CD4-positive, alpha-beta T cell treated with Interleukin-17A for 1 hour (primary cell): ENCODE results near the gene AMPH.
"Not testable (repeated sequence)": the region's sequence is repeated elsewhere in the genome, so short reads cannot be mapped to it uniquely, and the experiment has no call there.

Experiments
- DNase-seq: peaks from one replicate; pipeline ENCODE4 v3.0.0-alpha.2; 2020

AMPH gene

DNA sequence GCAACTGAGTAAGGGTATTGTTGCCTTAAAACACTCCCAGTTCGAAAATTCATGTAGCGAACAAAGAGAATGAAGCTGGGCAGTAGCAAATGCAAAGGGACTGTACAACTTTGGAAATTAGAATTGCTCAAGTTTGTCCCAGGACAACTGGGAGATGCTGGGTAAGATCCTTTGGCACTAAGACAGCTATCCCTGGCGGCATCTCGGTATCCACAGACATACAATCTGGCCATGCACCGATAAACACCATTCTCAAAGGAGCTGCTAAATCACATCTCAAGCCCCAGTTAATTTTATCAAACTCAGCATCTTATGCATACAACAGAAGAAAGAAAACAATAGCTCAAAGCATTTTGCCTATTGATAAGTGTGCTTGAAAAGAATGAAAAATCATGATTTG lies 177.3 kb downstream of the AMPH start:
- no peak for DNase-seq

DNA sequence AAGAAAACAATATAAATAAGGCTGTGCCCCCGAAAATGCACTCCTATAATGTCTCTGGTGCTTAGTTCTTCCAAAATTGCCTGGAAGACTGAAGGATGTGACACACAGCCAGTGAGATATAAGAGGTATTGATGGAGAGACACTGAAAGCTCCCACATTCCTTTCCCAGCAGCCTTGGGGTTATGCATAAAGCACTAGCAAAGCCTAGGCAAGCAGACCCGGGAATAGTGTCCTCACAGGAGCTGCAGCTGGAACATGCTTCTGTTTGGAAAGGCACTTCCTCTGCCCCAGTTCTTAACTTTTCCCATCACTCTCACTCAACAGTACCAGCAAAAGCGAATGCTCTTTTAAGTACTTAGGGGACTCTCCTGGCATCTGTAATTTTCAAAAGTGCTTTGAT lies 178.0 kb downstream of the AMPH start:
- no peak for DNase-seq

DNA sequence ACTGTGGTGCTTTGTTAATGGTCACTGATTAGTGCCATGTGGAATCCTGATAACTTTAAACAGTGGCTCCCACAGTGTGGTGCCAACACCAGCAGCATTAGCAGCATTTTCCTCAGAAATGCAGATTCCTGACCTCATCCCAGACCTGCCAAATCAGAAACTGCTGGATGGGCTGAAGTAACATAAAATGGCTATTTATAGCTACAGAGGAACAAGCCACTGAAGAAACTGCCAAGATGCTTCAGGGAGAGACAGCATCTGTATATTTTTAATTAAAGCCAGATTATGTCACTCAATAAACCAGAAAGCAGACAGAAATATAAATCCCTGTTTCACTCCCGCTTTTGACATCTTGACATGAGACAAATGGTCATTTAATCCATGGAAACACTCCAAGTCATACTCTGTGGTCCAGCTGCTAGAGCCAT lies 178.5 kb downstream of the AMPH start:
- no peak for DNase-seq

DNA sequence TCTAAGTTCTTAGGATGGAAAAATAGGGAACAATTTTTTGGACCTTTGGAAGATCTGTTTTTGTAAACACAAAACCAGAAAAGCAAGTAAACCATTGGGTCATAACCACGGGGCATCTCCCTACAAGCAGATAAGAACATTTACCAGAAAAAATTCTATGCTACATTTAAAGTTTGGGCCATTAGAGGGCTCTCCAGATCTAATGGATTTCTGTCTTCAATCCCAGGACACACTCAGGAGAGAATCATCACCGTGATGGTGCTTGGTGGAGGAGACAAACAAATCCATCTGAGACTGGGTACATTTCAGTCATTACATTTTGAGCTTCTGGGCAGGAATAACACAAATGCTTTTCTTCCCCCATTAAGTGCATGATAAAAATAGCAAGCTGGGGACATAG lies 179.3 kb downstream of the AMPH start:
- no peak for DNase-seq

DNA sequence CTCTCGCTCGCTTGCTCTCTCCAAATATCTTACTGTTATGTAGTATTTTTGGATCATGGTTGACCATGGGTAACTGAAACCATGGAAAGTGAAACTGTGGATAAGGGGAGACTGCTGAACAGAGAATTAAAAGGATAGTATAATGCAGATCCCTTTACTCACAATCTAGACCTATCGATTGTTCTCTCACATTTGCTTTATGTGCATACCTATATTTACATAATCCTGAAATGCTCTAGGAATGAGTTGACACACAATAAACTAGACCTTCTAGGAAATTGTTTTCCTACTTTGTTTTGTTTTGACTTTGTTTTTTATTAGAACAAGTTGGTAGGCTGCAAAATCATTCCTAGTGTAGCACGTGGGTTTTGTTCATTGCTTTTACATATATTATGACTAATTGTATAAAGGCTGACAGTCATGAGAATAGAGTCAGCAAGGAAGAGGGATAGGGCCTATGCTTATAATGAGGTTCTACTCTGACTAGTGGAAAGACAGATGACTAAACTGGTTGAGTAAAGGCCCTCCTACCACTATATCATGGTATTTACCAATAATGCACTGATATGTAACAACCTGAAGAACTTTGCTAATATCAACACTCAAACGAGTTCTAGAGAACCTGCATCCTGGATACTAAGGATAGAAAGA lies 182.5 kb downstream of the AMPH start:
- no peak for DNase-seq

DNA sequence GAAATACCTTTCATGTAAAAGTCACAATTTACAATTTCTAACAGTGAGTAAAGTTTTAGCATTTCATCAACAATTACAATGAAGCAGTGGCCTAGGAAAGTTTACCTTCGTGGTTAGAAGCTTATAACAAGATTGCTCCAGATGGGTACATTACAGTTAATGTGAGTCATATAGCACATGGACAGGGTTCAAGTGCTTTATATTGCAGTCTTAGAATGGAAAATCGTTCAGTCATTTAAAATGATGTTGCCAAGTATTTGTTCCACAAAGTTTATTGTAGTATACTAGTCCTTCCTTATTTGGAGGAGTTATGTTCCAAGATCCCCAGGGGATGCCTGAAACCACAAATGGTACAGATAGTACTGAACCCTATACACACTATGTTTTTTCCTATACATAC lies 183.1 kb downstream of the AMPH start:
- no peak for DNase-seq

DNA sequence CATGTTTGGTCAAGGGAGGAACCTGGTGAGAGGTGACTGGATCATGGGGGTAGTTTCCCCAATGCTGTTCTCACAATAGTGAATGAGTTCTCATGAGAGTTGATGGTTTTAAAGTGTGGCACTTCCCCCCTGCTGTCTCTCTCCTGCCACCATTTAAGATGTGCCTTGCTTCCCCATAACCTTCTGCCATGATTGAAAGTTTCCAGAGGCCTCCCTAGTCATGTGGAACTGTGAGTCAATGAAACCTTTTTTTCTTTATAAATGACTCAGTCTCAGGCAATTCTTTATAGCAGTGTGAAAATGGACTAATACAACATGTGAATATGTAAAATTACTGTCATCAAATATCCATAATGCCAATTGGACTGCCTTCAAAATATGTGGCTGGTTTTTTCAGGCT lies 192.2 kb downstream of the AMPH start:
- no peak for DNase-seq

DNA sequence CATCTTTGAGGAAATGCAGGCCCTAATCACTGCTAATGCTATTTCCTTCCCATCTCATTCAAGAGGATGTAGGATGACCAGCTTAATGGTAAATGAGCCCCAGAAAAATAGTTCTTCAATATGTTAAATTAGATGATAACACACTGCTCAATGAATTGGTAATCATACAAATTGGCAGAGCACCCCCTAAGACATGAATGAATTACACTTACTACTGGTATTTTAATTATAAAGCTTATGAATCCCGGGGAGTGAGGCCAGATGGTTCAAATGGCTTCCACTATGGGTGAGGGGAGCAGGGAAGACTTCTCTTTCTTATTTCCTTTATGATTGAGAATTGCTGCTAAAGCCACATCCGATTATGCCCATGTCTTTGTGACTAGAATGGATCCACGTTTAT lies 198.5 kb downstream of the AMPH start:
- DNase-seq, result no peak

DNA sequence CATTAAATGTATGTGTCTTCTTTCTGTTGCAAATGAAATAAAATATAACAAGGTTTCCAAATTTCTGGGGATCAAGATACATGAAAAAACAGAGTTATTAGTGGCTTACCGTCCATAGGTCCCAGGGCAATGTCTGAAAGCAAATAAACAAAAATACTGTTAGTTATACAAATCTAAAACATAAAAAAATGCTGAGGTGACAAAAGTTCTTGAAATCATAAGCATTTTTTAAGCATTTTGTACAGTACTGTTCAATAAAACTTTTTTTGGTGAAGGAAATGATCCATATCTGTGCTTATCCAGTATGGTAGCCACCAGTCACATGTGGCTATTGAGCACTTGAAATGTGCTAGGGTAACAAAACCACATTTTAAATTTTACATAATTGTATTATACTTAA lies 199.1 kb downstream of the AMPH start:
- no peak for DNase-seq

DNA sequence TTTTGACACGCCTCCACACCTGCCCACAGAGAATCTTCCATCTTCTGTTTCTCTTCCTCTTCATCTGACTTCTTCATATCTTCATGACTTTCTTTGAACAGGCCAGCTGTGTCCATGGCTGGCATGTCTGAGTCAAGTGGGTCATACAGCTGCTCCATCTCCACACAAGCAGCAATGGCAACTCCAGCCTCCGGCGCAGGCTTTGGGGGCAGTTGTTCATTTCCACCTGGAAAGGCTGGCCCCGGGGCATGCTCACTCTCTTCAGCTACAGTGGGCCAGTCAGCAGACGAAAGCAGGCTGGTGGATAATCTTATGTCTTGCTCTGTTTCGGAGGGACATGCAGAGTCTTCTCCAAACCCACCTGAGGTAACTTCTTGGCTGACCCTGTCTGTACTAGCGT lies 202.1 kb downstream of the AMPH start:
- DNase-seq, result no peak

DNA sequence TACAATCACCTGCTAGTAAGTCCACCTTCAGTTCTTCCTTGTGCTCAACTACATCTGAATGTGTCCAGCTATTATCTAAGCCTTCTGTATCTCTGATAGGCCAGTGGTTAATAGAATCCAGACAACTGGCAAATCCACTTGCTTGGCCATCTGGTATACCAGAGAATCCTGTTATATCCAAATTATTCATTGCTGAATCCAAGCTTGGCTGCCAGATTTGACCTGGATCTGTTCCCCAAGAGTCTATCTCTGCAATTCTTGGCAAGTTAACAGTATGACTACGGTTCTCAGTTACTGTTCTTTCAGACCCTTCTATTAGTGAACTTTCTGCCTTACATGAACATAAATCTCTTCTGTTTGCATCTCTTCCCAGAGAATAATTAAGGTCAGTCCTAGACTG lies 203.1 kb downstream of the AMPH start:
- DNase-seq, result no peak

DNA sequence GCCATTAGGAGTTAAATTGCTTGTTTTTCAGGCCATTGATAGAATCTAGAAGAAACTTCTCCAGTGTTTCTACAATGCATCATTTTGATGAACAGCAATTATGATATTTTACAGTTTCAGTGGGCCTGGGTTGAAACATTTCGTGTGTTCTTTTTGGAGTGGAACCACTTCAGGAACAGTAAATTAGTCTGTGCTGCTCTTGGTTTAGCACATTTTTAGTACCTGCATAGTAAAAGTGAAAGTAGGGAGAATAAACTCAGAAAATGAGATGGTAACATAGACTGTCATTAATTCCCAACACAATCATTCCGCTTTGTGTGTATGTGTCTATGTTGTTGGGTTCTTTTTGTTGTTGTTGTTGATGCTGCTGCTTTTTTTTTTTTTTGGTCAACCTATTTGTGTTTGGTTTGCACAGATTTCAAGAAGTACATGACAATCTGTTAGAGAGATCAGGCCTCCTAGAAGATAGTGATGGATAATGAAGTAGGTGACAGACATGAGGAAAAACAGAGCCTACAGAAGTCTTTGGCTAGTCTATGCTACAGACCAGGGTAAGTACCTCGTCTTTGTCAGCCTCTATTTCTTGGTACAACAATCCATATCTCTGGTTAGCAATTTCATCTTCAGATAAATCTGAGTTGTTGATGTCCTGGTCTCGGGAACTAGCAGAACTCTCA lies 203.8 kb downstream of the AMPH start:
- no peak for DNase-seq

DNA sequence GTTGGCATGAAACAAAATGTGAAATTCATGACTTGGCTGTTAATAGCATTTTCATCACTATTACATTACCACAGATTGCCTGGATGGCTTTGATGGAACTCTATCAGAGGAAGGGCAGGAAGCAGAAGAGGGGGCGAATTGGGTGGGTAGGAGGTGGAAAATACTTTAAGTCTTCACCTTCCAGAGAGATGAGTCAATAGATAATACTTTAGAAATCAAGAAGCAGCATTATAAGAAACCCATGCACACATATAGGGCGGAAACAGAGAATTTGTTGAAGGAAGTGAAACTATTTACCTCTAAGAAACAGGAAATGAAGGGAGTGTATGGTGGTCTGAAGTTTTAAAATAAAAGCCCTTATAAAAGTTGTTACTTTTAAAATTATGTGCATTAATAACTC lies 205.7 kb downstream of the AMPH start:
- peak; percentile 19 for DNase-seq

DNA sequence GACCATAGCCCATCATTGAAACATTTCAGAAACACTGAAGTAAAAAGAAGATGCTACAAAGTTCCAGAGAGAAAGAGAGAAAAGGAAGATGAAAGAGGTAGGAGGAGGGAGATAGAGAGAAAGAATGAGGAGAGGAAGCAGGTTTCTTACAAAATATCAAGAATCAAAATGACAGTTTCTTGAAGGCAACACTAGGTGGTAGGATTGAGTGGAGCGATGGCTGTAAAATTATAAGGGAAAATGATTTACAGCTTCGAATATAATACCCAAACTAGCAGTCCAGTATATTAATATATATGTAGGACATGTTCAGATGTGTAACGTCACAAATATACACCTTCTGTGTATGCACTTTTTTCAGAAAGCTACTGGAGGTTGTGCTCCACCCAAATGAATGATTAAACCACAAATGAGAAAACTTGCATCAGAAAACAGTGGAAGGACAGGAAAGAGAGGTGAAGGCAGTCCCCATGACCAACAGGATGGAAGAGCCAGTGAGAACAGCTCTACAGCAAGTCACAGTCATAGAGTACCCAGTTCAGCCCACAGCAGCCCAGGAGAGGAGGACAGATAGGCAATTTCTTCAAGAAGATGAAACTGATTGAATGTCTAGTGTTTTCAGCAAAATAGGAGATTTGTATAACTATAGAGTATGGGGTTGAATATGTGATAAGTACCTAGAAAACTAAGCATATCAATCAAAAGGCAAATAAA lies 206.3 kb downstream of the AMPH start:
- peak; percentile 12 for DNase-seq

DNA sequence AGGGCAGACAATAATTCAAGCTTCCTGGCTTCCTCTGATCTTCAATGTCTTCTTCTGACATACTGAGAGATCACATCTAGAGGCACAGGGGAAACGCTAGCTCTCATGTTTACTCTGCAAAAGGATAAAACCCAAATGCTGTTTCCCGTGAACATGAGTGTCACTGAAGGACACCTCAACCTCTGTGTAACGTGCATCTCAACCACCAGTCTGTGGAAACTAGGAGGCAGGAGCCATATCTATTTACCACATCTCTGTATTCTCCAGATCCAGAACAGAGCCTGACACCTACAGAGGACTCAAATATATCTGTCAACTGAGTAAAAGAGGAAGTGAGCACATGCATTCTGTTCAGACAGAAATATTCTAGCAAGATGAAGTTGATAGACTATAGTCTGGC lies 217.4 kb downstream of the AMPH start:
- no peak for DNase-seq

DNA sequence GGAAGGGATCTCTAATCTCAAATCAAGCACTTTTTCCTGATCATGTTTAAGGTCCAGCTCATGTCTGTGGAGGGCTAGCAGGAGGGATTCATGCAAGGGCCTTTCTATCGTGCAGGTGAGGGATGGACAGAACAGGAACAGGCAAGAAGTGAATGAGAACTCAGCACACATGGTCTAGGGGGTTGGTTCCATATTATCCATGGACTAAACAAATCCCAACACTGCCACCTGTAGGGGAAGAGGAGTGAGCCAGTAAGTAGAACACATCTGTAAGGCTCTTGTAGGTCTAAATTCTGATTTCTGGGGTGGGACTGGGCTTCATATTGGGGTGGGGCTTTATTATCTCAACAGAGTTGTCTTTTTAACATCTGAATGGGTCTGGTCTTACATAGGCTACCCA lies 219.8 kb downstream of the AMPH start:
- DNase-seq, result no peak

DNA sequence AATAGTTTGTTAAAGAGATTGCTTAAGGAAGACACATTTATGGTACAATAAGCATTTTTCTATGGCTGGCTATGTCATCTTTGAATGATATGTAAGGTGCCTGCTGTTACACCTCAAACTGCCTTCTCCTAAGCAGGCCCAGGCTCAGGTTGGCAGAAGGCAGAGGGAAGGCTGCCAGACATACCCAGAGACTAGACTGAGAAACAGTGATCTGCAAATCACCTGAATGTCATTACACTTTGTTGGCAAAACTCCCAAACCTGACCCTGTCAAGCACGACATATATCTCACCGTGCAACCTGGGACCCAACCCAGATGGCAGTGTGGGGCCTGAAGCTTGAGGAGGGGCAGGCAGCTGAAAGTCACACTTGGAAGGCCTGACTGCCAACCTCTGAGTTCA lies 221.1 kb downstream of the AMPH start:
- DNase-seq, result no peak

DNA sequence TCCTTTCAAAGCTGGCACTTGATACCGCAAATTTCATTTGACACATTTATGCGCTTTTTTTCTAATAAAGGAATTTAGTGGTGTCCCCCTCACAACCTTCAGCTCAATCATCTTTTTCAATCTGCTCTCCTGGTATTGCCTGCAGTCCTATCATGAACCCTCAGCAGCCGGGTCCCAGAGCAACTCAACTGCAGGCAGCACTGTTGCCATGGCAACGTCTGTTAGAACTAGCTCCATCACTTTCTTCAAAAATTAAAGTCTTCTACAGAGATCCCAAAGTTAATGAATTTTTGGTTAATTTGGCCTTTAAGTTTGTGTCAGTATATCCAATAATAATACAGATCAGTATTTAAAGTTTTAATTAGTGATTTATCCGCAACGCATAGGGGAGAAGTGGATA lies 221.6 kb downstream of the AMPH start:
- DNase-seq, result no peak

DNA sequence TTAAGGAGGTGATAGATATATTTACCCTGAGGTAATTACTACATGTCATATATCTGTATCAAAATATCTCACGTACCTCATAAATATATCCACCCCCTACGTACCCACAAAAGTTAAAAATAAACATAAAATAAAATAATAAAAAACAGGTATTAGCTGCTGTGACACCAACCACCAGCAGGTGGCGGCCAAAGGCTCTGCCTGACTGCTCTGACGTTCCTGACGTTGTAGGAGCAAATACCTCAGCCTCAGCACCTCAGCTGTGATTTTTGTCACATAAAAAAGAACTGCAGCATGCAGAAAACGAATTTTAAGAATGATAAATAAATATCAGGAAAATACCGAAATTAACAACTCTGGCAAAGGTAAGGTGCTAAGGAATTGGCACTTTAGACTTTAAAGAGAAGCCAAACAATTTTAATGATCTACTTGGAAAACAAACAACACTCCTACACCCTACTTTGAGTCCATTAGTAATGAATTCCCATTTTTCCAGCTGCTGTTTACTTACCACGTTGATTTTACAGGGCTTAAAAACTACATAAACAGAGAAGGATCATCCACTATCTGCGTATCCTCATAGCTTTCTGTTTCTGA lies 232.3 kb downstream of the AMPH start:
- DNase-seq, result peak; percentile 58

DNA sequence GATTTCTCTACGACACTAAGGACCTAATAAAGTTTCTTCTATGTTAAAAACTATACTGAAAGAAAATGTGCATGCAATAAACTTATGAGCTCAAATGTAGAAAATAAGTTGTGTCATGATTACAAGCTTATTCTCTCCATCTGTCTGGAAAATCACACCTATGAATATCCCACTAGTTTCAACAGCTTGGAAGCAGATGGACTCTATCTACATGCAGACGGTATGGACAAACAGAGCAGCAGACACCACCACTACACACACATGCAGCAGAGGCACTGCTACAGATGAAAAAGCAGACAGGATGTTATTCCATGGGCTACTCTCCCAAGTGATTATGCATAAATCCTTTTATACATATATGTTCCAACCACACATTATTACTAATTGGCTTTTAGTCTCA lies 234.3 kb downstream of the AMPH start:
- no peak for DNase-seq

DNA sequence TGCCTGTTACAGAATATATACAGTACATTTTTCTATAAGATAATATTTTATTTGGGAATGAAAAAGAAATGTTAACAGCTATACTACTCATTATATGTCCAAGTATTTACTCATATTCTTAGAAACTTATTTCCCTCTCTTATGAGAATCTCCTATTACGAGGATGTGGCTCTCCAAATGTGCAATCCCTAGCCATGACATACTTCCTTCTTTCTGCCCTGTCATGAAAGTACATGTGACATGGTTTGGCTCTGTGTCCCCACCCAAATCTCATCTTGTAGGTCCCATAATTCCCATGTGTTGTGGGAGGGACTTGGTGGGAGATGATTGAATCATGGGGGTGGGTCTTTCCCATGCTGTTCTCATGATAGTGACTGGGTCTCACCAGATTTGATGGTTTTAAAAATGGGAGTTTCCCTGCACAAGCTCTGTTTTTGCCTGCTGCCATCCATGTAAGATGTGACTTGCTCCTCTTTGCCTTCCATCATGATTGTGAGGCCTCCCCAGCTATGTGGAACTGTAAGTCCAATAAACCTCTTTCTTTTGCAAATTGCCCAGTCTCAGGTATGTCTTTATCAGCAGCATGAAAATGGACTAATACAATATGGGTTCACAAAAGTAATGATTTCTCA lies 235.1 kb downstream of the AMPH start:
- DNase-seq, result not testable (repeated sequence)

DNA sequence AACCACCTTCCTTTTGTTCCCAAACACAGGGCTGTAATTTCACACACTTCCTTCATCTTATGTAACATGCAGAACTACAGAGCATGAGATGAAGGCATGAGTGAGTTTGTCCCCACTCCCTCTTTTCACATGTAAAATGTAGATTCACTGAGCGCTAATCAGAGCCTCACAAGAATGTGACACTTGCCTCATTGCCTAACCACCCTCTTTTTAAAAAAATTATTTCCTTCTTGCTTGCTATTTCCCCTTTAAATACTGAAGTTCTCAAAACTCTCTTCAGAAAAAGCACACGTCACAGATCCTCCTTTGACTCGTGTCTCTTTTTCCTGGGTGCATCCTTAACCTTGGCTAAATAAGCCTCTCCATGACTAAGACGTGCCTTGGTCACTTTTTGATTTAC lies 236.5 kb downstream of the AMPH start:
- no peak for DNase-seq

DNA sequence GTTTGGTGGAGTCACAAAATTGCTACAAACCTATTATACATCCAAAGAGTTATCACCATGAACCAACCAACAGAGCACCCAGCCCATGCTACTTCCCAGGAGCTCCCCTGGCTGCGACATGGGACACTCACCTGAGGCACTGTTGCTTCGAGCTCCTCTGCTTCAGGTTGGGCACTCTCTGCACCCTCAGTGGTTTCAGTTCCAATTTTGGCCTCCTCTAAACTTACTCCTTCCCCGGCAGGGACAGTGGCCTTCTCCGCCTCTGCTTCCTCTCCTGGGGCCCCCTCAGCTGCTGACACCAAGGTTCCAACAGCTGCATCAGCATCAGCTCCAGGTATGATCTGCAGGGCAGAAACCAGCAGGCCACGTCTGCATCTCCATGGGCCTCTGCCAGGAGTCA lies 237.3 kb downstream of the AMPH start:
- no peak for DNase-seq

DNA sequence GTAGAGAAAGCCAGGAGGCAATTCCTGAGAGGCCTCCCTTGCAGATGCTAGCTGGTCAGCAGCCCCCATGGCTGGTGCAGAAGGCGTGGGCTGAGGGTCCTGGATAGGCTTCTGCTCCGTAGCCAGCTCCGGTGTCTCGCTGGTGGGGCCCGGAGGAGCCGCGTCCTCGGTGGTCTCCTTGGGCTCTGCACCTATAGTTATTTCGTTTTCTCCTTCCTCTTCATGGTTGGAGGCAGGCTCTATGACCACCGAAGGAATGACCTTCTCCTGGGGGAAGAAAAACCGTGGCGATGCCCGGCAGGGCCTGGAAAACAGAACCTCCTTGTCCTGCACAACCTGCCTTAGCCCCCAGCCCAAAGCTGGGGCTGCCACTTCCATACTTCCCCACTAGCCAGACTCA lies 239.4 kb downstream of the AMPH start:
- DNase-seq, result no peak
